Cardiac fibroblast (primary cell): ENCODE results near the gene SOCS7.

Experiments used
- DNase-seq, 2 donors: peaks; one replicate each; pipeline versions ENCODE4 v3.0.0 to v3.0.0-alpha.2; 2010; ENCODE audit warnings: low read depth in 2 of 2
- H3K4me3 ChIP-seq, 2 donors: replicated peaks in 1 of 2; 1 replicate in 1 of 2; 2 replicates in 1 of 2; pipeline ENCODE4 v1.5.1; 2011; ENCODE audit warnings: low read depth in 2 of 2, low read length in 2 of 2, mild to moderate bottlenecking in 2 of 2, moderate library complexity in 1 of 2
- CTCF ChIP-seq: IDR thresholded peaks from one replicate; pipeline ENCODE4 v1.5.1; 2011; ENCODE audit warnings: low read depth, mild to moderate bottlenecking, low read length, inconsistent platforms

SOCS7 gene

GRCh38 chr17:38361694-38362465 is 10.2 kb downstream of the SOCS7 start:
- TF ChIP-seq CTCF: no peak
- no peak for DNase-seq

GRCh38 chr17:38363016-38363415 is 11.4 kb downstream of the SOCS7 start:
- no peak overlapping the region for H3K4me3 ChIP-seq
- no peak for DNase-seq
- TF ChIP-seq CTCF: no peak

More at GRCh38 chr17:38361694-38362465, 10.2 kb downstream of the SOCS7 start:
- H3K4me3 ChIP-seq: no peak overlapping the region

- DNase-seq: no peak
- no peak overlapping the region for H3K4me3 ChIP-seq
- no peak for TF ChIP-seq CTCF
These were observed 13.1 kb downstream of the SOCS7 start for GRCh38 chr17:38364741-38365140.

- no peak overlapping the region for H3K4me3 ChIP-seq
- no peak for DNase-seq
- TF ChIP-seq CTCF: no peak
These were observed 17.7 kb downstream of the SOCS7 start for GRCh38 chr17:38369124-38369886.

- no peak for DNase-seq
These were observed 27.8 kb downstream of the SOCS7 start for GRCh38 chr17:38379448-38379847.

GRCh38 chr17:38395090-38395489 is 43.4 kb downstream of the SOCS7 start:
- TF ChIP-seq CTCF: no peak
- H3K4me3 ChIP-seq: no peak overlapping the region
- no peak for DNase-seq

More at GRCh38 chr17:38379448-38379847, 27.8 kb downstream of the SOCS7 start:
- H3K4me3 ChIP-seq: no peak overlapping the region
- TF ChIP-seq CTCF: no peak
